Measurements from ENCODE around the gene LCN1. TPM values are rescaled to one million over a fixed set of nuclear protein-coding genes. Genes with fewer than 3 reads are reported as not detected.

LCN1 gene
- total RNA-seq, 1 donor from 2014 or later = not detected

GRCh38 chr9:135489188-135489906 lies 31.9 kb upstream of the LCN1 start:
- Histone ChIP-seq H3K36me3 (no peaks in the 10 kb centered on the region), H3K27ac (no peak overlapping the region), H3K9me3 (ENCODE audit: low read depth) (no peaks in the 10 kb centered on the region), H3K9ac (no peak overlapping the region), H3F3A (ENCODE audit: low read depth) (no peaks in the 10 kb centered on the region), H4K20me1 (ENCODE audit: low read depth) (peaks cover 18% of the 10 kb centered on the region), H2AFZ (replicated peaks) (no peak overlapping the region), H3K79me2 (ENCODE audit: low read depth) (no peaks in the 10 kb centered on the region), H3K27me3 (no peaks in the 10 kb centered on the region), H3K4me2 (no peak overlapping the region), H3K4me3 (no peak overlapping the region), H3K4me1 (no peaks in the 10 kb centered on the region)
- H3K4me1 Mint-ChIP-seq = no peaks in the 10 kb centered on the region
- H3K27ac Mint-ChIP-seq = no peak overlapping the region
- no peak overlapping the region for H3K4me3 Mint-ChIP-seq
- H3K36me3 Mint-ChIP-seq = peaks cover 8% of the 10 kb centered on the region
- H3K27me3 Mint-ChIP-seq (ENCODE audit: insufficient read depth, low read depth) = peaks cover 2% of the 10 kb centered on the region
- H3K9me3 Mint-ChIP-seq = no peaks in the 10 kb centered on the region
- TF ChIP-seq CTCF (IDR thresholded peaks at IDR 0.05) (no peak), EZH2 (IDR thresholded peaks at IDR 0.05) (no peak), EZH2phosphoT487 (IDR thresholded peaks at IDR 0.05) (no peak)
- no peak for DNase-seq (ENCODE audit: low spot score)

- Mint-ChIP-seq H3K4me3 (no peak overlapping the region), H3K27me3 (ENCODE audit: insufficient read depth, low read depth) (peaks cover 2% of the 10 kb centered on the region), H3K4me1 (no peaks in the 10 kb centered on the region), H3K27ac (no peak overlapping the region), H3K36me3 (peaks cover 6% of the 10 kb centered on the region), H3K9me3 (no peaks in the 10 kb centered on the region)
- Histone ChIP-seq H3K36me3 (no peaks in the 10 kb centered on the region), H3K79me2 (ENCODE audit: low read depth) (no peaks in the 10 kb centered on the region), H3K27ac (no peak overlapping the region), H3K27me3 (no peaks in the 10 kb centered on the region), H2AFZ (replicated peaks) (no peak overlapping the region), H3K9me3 (ENCODE audit: low read depth) (no peaks in the 10 kb centered on the region), H3K4me3 (no peak overlapping the region), H3K9ac (no peak overlapping the region), H3K4me1 (no peaks in the 10 kb centered on the region), H4K20me1 (ENCODE audit: low read depth) (peaks cover 18% of the 10 kb centered on the region), H3K4me2 (no peak overlapping the region), H3F3A (ENCODE audit: low read depth) (no peaks in the 10 kb centered on the region)
- TF ChIP-seq CTCF (IDR thresholded peaks at IDR 0.05) = no peak
- no peak for TF ChIP-seq EZH2 (IDR thresholded peaks at IDR 0.05)
- no peak for TF ChIP-seq EZH2phosphoT487 (IDR thresholded peaks at IDR 0.05)
- DNase-seq (ENCODE audit: low spot score) = no peak
These were observed 30.9 kb upstream of the LCN1 start for GRCh38 chr9:135490166-135490870.

- no peaks in the 10 kb centered on the region for H3K79me2 ChIP-seq (ENCODE audit: low read depth)
- H3K27ac ChIP-seq = no peak overlapping the region
- H3K27me3 Mint-ChIP-seq (ENCODE audit: insufficient read depth, low read depth) = peaks cover 2% of the 10 kb centered on the region
- no peak overlapping the region for H3K4me3 Mint-ChIP-seq
- no peak for TF ChIP-seq EZH2 (IDR thresholded peaks at IDR 0.05)
- TF ChIP-seq EZH2phosphoT487 (IDR thresholded peaks at IDR 0.05) = no peak
- TF ChIP-seq CTCF (IDR thresholded peaks at IDR 0.05) = no peak
- no peaks in the 10 kb centered on the region for H3K36me3 ChIP-seq
- H3K36me3 Mint-ChIP-seq = peaks cover 4% of the 10 kb centered on the region
- H3K27ac Mint-ChIP-seq = no peak overlapping the region
- H3K4me2 ChIP-seq = no peak overlapping the region
- no peak overlapping the region for H3K4me3 ChIP-seq
- no peaks in the 10 kb centered on the region for H3K9me3 Mint-ChIP-seq
- no peak for DNase-seq (ENCODE audit: low spot score)
- no peak overlapping the region for H3K9ac ChIP-seq
- peaks cover 18% of the 10 kb centered on the region for H4K20me1 ChIP-seq (ENCODE audit: low read depth)
- no peaks in the 10 kb centered on the region for H3F3A ChIP-seq (ENCODE audit: low read depth)
- no peaks in the 10 kb centered on the region for H3K4me1 ChIP-seq
- no peaks in the 10 kb centered on the region for H3K9me3 ChIP-seq (ENCODE audit: low read depth)
- H3K4me1 Mint-ChIP-seq = no peaks in the 10 kb centered on the region
- no peaks in the 10 kb centered on the region for H3K27me3 ChIP-seq
- no peak overlapping the region for H2AFZ ChIP-seq (replicated peaks)
These were observed 30.2 kb upstream of the LCN1 start for GRCh38 chr9:135490980-135491464.

All from neural progenitor cell (in vitro differentiated cells).